Skeletal muscle tissue (tissue), 5 donors: ENCODE measurements around the gene LAMB1. TPM values are rescaled to one million over a fixed set of nuclear protein-coding genes. Genes with fewer than 3 reads are reported as not detected.

Experiments
- H3K27ac ChIP-seq: one replicate; pipeline ENCODE4 v1.7.0; 2013; ENCODE audit warnings: mild to moderate bottlenecking, low read depth, low read length, inconsistent platforms
- H3K27me3 ChIP-seq, 3 donors: one replicate each; pipeline ENCODE4 v1.7.0; 2013; ENCODE audit warnings: low read length in 3 of 3; ENCODE audit not compliant: control insufficient read depth in 3 of 3, insufficient read depth in 3 of 3
- H3K36me3 ChIP-seq, 3 donors: one replicate each; pipeline ENCODE4 v1.7.0; 2013; ENCODE audit warnings: low read length in 3 of 3; ENCODE audit not compliant: control insufficient read depth in 3 of 3, insufficient read depth in 3 of 3
- H3K4me1 ChIP-seq, 3 donors: one replicate each; pipeline ENCODE4 v1.7.0; 2013; ENCODE audit warnings: low read length in 3 of 3, mild to moderate bottlenecking in 3 of 3; ENCODE audit not compliant: control insufficient read depth in 3 of 3, insufficient read depth in 3 of 3
- H3K4me3 ChIP-seq, 3 donors: one replicate each; pipeline ENCODE4 v1.7.0; 2013; ENCODE audit warnings: low read length in 3 of 3
- H3K9ac ChIP-seq, 3 donors: one replicate each; pipeline ENCODE4 v1.7.0; 2013; ENCODE audit warnings: low read length in 3 of 3, mild to moderate bottlenecking in 3 of 3, moderate library complexity in 2 of 3, low read depth in 1 of 3
- H3K9me3 ChIP-seq, 3 donors: one replicate each; pipeline ENCODE4 v1.7.0; 2013; ENCODE audit warnings: low read length in 3 of 3; ENCODE audit not compliant: control insufficient read depth in 3 of 3
- small RNA-seq: library from RNA; depleted of rRNA; stranded (forward); fragments of <200 nt; gene quantifications from one replicate; pipeline ENCODE3, GENCODE V24; 2014
- total RNA-seq: library from RNA; depleted of rRNA; stranded (reverse); fragments of >200 nt; gene quantifications from one replicate; pipeline ENCODE4 v1.2.3, GENCODE V29; 2014
- donor health status: Osteomylitis.

Gene LAMB1
- total RNA-seq, 1 donor from 2014 or later: 195 TPM

- Histone ChIP-seq H3K36me3 (no peaks in the 10 kb centered on the region), H3K4me3 (no peak overlapping the region), H3K27ac (no peak overlapping the region), H3K4me1 (no peaks in the 10 kb centered on the region), H3K27me3 (no peaks in the 10 kb centered on the region), H3K9ac (no peak overlapping the region), H3K9me3 (no peaks in the 10 kb centered on the region)
Measured at GRCh38 chr7:107876916-107877315, 126.0 kb downstream of the LAMB1 start.

DNA sequence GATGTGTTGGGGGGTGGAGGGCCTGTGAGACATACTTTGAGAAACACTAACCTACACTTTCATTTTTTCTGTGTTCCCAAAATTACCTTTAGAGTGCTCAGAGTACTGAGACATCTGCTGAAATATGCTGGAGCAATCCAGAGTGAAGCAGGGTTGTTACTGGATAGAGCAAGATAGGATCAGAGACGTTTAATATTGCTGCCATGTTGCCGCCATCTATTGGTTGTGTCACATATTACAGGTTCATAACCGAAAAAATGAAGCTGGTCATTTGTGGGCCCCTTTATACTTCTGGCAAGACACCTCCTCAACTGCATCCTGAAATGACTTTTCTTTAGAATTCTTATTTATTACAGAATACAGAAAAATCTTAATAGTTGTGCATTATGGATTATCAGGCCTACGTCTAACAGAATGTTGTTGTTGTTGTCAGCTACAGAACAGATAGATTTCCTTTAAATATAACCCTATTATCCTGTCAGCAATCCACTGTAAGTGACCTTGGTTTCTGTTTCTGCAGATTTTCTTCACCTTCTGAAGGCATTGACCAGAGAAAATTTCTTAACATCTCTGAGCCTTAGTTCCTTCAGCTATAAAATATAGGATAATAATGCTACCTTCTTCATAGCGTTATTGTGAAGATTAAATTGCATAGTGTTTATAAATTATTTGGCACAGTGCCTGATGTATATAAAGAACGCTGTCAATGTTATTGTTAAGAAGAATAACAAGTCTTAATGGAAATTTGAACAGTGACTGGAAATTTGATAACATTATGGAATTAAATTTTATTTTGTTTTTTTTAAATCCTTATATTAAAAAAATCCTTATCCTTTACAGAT, 128.1 kb downstream of the LAMB1 start:
- Histone ChIP-seq H3K4me3 (no peak overlapping the region), H3K4me1 (no peaks in the 10 kb centered on the region), H3K9ac (no peak overlapping the region), H3K36me3 (no peaks in the 10 kb centered on the region), H3K9me3 (no peaks in the 10 kb centered on the region), H3K27me3 (no peaks in the 10 kb centered on the region), H3K27ac (no peak overlapping the region)

DNA sequence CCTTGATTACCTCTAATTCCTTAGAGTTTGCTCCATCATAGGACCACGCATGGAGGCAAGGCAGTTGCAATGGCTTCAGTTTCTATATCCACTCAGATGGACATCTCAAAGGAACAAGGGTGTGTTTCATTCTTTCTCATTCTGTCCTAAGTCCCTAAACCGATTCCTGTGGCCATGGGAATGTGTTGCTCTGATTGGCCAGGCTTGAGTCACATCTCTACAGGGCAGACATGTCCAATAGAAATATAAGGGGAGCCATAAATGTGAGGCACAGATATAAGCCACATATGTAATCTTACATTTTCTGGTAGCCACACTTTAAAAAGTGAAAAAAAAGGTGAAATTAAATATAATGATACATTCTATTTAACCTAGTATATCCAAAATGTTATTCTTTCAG, 128.8 kb downstream of the LAMB1 start:
- Histone ChIP-seq H3K9ac (no peak overlapping the region), H3K36me3 (no peaks in the 10 kb centered on the region), H3K9me3 (no peaks in the 10 kb centered on the region), H3K4me1 (no peaks in the 10 kb centered on the region), H3K27me3 (no peaks in the 10 kb centered on the region), H3K4me3 (no peak overlapping the region), H3K27ac (no peak overlapping the region)

Small RNA genes lying within 50 kb of the gene (small RNA-seq; reads per million reads assigned to genes)
- not detected for gene RF00012

Other genes starting within 250 kb of the LAMB1 start
- not detected for gene SLC26A3, start 199.9 kb downstream of the LAMB1 start, total RNA-seq
- 69.4 TPM for gene DLD, start 112.0 kb downstream of the LAMB1 start, total RNA-seq
- gene LAMB4, start 127.2 kb upstream of the LAMB1 start, total RNA-seq: under 0.01 TPM